H1 (cell line): ENCODE results near the gene DDOST. TPM values are rescaled to one million over a fixed set of nuclear protein-coding genes. Genes with fewer than 3 reads are reported as not detected.

Source experiments
- GTF2F1 ChIP-seq: IDR thresholded peaks from 2 replicates; pipeline ENCODE4 v1.6.1; 2012; ENCODE audit warnings: low read depth, low read length, improper control_type of control experiment, borderline replicate concordance
- JUN ChIP-seq: IDR thresholded peaks from 2 replicates; pipeline ENCODE4 v1.6.1; 2011; ENCODE audit warnings: low read depth, mild to moderate bottlenecking, improper control_type of control experiment, low read length
- MAFK ChIP-seq: IDR thresholded peaks from 2 replicates; pipeline ENCODE4 v1.6.1; 2012; ENCODE audit warnings: low read depth, mild to moderate bottlenecking, improper control_type of control experiment, low read length
- NRF1 ChIP-seq: IDR thresholded peaks from 2 replicates; pipeline ENCODE4 v1.6.1; 2011; ENCODE audit warnings: mild to moderate bottlenecking, low read depth, low read length, improper control_type of control experiment
- RXRA ChIP-seq: IDR thresholded peaks from 2 replicates; pipeline ENCODE4 v1.6.1; 2011; ENCODE audit warnings: low read depth, mild to moderate bottlenecking, low read length, moderate library complexity; ENCODE audit not compliant: insufficient read depth
- polyA plus RNA-seq, 7 experiments: library from polyadenylated mRNA; depleted of rRNA in 3 of 7; stranded (reverse) in 5 of 7; unstranded in 2 of 7; fragments of >200 nt in 5 of 7; fragments of 200-250 nt in 2 of 7; gene quantifications; 1 replicate in 5 of 7; 2 replicates in 1 of 7; 4 replicates in 1 of 7; pipeline versions ENCODE4 v1.2.1 to v1.2.3, GENCODE V29; 2011 to 2013; ENCODE audit warnings: missing spikeins in 2 of 7, mixed read lengths in 2 of 7
- total RNA-seq: library from RNA; stranded (reverse); fragmentation: NEBNext Ultra II Directional; extraction: Animal tissue kit (Norgen Biotek cat#: 25700); gene quantifications from 2 replicates; pipeline ENCODE4 v1.2.1, GENCODE V29; 2021

The DDOST gene
- total and polyA plus RNA-seq, 2 of the 8 experiments (the other 6 are each of a cell fraction or from before 2014, with no cell fraction given), result 253 to 336 TPM

- TF ChIP-seq MAFK (no peak), JUN (no peak), GTF2F1 (no peak), RXRA (no peak), NRF1 (no peak)
These were observed 16.8 kb downstream of the DDOST start (continued) for GRCh38 chr1:20644416-20644815.
